Loucy (cell line): ENCODE data around the gene FBH1.

ENCODE experiments used
- EZH2phosphoT487 ChIP-seq: fragments of 200-600 bp; IDR thresholded peaks from 2 replicates; pipeline ENCODE4 v1.6.1; 2018; ENCODE audit warnings: antibody characterized with exemption, mild to moderate bottlenecking, moderate library complexity, borderline replicate concordance
- TF ChIP-seq, protein P1 (sequence below): fragments of 200-600 bp; sonication (generic); conservative IDR thresholded peaks from 2 replicates; pipeline ENCODE4 v1.5.1; 2014; ENCODE audit warnings: mild to moderate bottlenecking, antibody characterized with exemption, low read length

DNA sequence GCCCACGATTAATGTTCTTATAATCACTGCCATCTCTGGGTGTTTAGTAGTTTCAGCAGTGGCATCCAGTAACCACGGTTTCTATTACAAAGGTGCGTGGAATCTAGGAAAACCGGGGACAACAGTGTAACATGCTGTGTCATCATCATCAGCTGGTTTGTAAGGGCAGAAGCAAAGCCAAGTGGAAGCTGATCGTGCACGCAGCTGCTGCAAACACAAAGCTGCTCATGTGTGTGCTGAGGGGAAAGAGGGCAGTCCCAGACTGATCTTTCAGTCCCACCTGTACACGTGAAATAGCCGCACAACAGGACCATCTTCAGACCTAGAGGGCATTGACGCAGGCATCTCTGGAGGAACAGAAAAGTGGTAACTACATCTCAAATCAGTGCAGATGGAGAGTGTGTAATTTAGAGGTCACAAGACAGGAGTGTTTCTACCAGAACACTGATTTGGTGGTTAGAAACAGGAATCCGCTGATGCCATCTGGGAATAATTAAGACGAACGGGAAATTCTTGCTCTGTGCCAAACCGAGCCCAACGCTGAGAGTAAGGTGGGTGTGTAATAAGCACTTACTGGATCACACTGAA lies 13.8 kb upstream of the FBH1 start:
- TF ChIP-seq, protein P1, sequence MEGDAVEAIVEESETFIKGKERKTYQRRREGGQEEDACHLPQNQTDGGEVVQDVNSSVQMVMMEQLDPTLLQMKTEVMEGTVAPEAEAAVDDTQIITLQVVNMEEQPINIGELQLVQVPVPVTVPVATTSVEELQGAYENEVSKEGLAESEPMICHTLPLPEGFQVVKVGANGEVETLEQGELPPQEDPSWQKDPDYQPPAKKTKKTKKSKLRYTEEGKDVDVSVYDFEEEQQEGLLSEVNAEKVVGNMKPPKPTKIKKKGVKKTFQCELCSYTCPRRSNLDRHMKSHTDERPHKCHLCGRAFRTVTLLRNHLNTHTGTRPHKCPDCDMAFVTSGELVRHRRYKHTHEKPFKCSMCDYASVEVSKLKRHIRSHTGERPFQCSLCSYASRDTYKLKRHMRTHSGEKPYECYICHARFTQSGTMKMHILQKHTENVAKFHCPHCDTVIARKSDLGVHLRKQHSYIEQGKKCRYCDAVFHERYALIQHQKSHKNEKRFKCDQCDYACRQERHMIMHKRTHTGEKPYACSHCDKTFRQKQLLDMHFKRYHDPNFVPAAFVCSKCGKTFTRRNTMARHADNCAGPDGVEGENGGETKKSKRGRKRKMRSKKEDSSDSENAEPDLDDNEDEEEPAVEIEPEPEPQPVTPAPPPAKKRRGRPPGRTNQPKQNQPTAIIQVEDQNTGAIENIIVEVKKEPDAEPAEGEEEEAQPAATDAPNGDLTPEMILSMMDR = no peak
- TF ChIP-seq EZH2phosphoT487 = no peak
